GM12865 (cell line): Measurements from ENCODE around the gene OPCML.

ENCODE experiments used
- DNase-seq: peaks from one replicate; pipeline ENCODE4 v3.0.0; 2010; ENCODE audit warnings: low read depth
- H3K4me3 ChIP-seq: 2 replicates; pipeline ENCODE4 v1.5.1; 2011; ENCODE audit warnings: mild to moderate bottlenecking, low read depth, low read length, control low read depth
- CTCF ChIP-seq: IDR thresholded peaks from 2 replicates; pipeline ENCODE4 v1.5.1; 2011; ENCODE audit warnings: low read length, control low read depth, low read depth, inconsistent platforms; ENCODE audit not compliant: insufficient read depth; ENCODE audit errors: missing control alignments

The OPCML gene

GRCh38 chr11:133168016-133168415 lies 364.3 kb downstream of the OPCML start:
- no peak overlapping the region for H3K4me3 ChIP-seq
- no peak for TF ChIP-seq CTCF
- no peak for DNase-seq

GRCh38 chr11:133166662-133167061 lies 365.6 kb downstream of the OPCML start:
- DNase-seq, result no peak
- TF ChIP-seq CTCF, result no peak

GRCh38 chr11:133164986-133165385 lies 367.3 kb downstream of the OPCML start:
- DNase-seq, result no peak
- no peak overlapping the region for H3K4me3 ChIP-seq
- no peak for TF ChIP-seq CTCF

More at GRCh38 chr11:133166662-133167061, 365.6 kb downstream of the OPCML start:
- no peak overlapping the region for H3K4me3 ChIP-seq

GRCh38 chr11:133163463-133164419 lies 368.6 kb downstream of the OPCML start:
- peak; percentile 62 for DNase-seq
- TF ChIP-seq CTCF, result peak; percentile 79
- no peak overlapping the region for H3K4me3 ChIP-seq

- TF ChIP-seq CTCF, result no peak
- no peak for DNase-seq
- no peak overlapping the region for H3K4me3 ChIP-seq
Measured at GRCh38 chr11:133162227-133162626, 370.1 kb downstream of the OPCML start.

- TF ChIP-seq CTCF, result no peak
- H3K4me3 ChIP-seq, result no peak overlapping the region
- no peak for DNase-seq
Measured at GRCh38 chr11:133160754-133161153, 371.5 kb downstream of the OPCML start.
